ENCODE measurements around the gene C18orf32.

Gene C18orf32

GRCh38 chr18:49486953-49487710 is at the start of gene C18orf32:
TSS of gene C18orf32 (minus strand) at chr18:49487234. CDS start at chr18:49483748, 3,486 bp downstream.
- Histone ChIP-seq H3K4me3 (ENCODE audit: low read length) (peak within 1 kb of the TSS; percentile 78), H3K9me3 (ENCODE audit: insufficient read depth, low read length) (no peaks in the 10 kb centered on the region), H4K20me1 (ENCODE audit: insufficient read depth, low read length) (peaks cover 39% of the 10 kb centered on the region), H3K9ac (ENCODE audit: low read length) (peak within 1 kb of the TSS; percentile 69), H2AFZ (ENCODE audit: low read depth, low read length) (peak within 1 kb of the TSS; percentile 21; the same call in 1 of the 2 replicates), H3K4me2 (ENCODE audit: low read length) (peak within 1 kb of the TSS; percentile 87), H3K27me3 (ENCODE audit: low read depth, low read length) (no peaks in the 10 kb centered on the region), H3K27ac (ENCODE audit: low read length) (peak within 1 kb of the TSS; percentile 79), H3K79me2 (ENCODE audit: low read length) (peaks cover 55% of the 10 kb centered on the region), H3K36me3 (replicated peaks; ENCODE audit: low read depth, low read length) (peaks cover 54% of the 10 kb centered on the region), H3K4me1 (ENCODE audit: low read length) (peaks cover 45% of the 10 kb centered on the region)
- no peak for TF ChIP-seq EZH2phosphoT487 (IDR thresholded peaks at IDR 0.05; ENCODE audit: low read depth)
- no peak for TF ChIP-seq CTCF (IDR thresholded peaks at IDR 0.05; ENCODE audit: low read depth, low read length)

GRCh38 chr18:49534846-49535601 is 48.0 kb upstream of the C18orf32 start:
- H3K9me3 ChIP-seq (ENCODE audit: insufficient read depth, low read length), result peaks cover 8% of the 10 kb centered on the region; the same call in 1 of the 2 replicates
- H3K4me3 ChIP-seq (ENCODE audit: low read length), result no peak overlapping the region
- H3K4me2 ChIP-seq (ENCODE audit: low read length), result no peak overlapping the region
- H3K9ac ChIP-seq (ENCODE audit: low read length), result no peak overlapping the region
- no peaks in the 10 kb centered on the region for H3K36me3 ChIP-seq (replicated peaks; ENCODE audit: low read depth, low read length)
- H2AFZ ChIP-seq (ENCODE audit: low read depth, low read length), result no peak overlapping the region
- no peaks in the 10 kb centered on the region for H3K79me2 ChIP-seq (ENCODE audit: low read length)
- no peak overlapping the region for H3K27ac ChIP-seq (ENCODE audit: low read length)
- TF ChIP-seq CTCF (IDR thresholded peaks at IDR 0.05; ENCODE audit: low read depth, low read length), result no peak
- TF ChIP-seq EZH2phosphoT487 (IDR thresholded peaks at IDR 0.05; ENCODE audit: low read depth), result no peak
- H3K4me1 ChIP-seq (ENCODE audit: low read length), result peaks cover 13% of the 10 kb centered on the region
- no peaks in the 10 kb centered on the region for H3K27me3 ChIP-seq (ENCODE audit: low read depth, low read length)
- H4K20me1 ChIP-seq (ENCODE audit: insufficient read depth, low read length), result no peaks in the 10 kb centered on the region

GRCh38 chr18:49531678-49532153 is 44.7 kb upstream of the C18orf32 start:
- Histone ChIP-seq H3K27me3 (ENCODE audit: low read depth, low read length) (no peaks in the 10 kb centered on the region), H3K4me3 (ENCODE audit: low read length) (peak overlapping the region; percentile 70), H2AFZ (ENCODE audit: low read depth, low read length) (peak overlapping the region; percentile 92), H3K79me2 (ENCODE audit: low read length) (no peaks in the 10 kb centered on the region), H3K36me3 (replicated peaks; ENCODE audit: low read depth, low read length) (no peaks in the 10 kb centered on the region), H3K4me2 (ENCODE audit: low read length) (peak overlapping the region; percentile 76), H3K9me3 (ENCODE audit: insufficient read depth, low read length) (peaks cover 8% of the 10 kb centered on the region; the same call in 1 of the 2 replicates), H4K20me1 (ENCODE audit: insufficient read depth, low read length) (no peaks in the 10 kb centered on the region), H3K4me1 (ENCODE audit: low read length) (peaks cover 13% of the 10 kb centered on the region), H3K27ac (ENCODE audit: low read length) (peak overlapping the region; percentile 0; the same call in 1 of the 2 replicates), H3K9ac (ENCODE audit: low read length) (peak overlapping the region; percentile 52)
- TF ChIP-seq EZH2phosphoT487 (IDR thresholded peaks at IDR 0.05; ENCODE audit: low read depth) (no peak), CTCF (IDR thresholded peaks at IDR 0.05; ENCODE audit: low read depth, low read length) (no peak)

- Histone ChIP-seq H3K79me2 (ENCODE audit: low read length) (no peaks in the 10 kb centered on the region), H3K27me3 (ENCODE audit: low read depth, low read length) (no peaks in the 10 kb centered on the region), H3K9me3 (ENCODE audit: insufficient read depth, low read length) (0 out of 2 replicates have a peak, but pooled peaks cover under 1% of the 10 kb centered on the region), H3K4me1 (ENCODE audit: low read length) (peaks cover 13% of the 10 kb centered on the region), H2AFZ (ENCODE audit: low read depth, low read length) (no peak overlapping the region), H3K27ac (ENCODE audit: low read length) (no peak overlapping the region), H3K9ac (ENCODE audit: low read length) (no peak overlapping the region), H3K36me3 (replicated peaks; ENCODE audit: low read depth, low read length) (no peaks in the 10 kb centered on the region), H3K4me2 (ENCODE audit: low read length) (no peak overlapping the region), H4K20me1 (ENCODE audit: insufficient read depth, low read length) (no peaks in the 10 kb centered on the region), H3K4me3 (ENCODE audit: low read length) (no peak overlapping the region)
- TF ChIP-seq EZH2phosphoT487 (IDR thresholded peaks at IDR 0.05; ENCODE audit: low read depth) (no peak), CTCF (IDR thresholded peaks at IDR 0.05; ENCODE audit: low read depth, low read length) (no peak)
These were observed 42.6 kb upstream of the C18orf32 start for GRCh38 chr18:49529596-49529995.
